ENCODE results near the gene AMIGO3.

AMIGO3 gene

GRCh38 chr3:49759226-49759625, 39.7 kb upstream of the AMIGO3 start:
- Histone ChIP-seq H4K20me1 (ENCODE audit: insufficient read depth, low read length) (peaks cover 41% of the 10 kb centered on the region; the same call in 1 of the 2 replicates), H3K4me1 (ENCODE audit: insufficient read depth, low read length) (no peaks in the 10 kb centered on the region), H3K4me2 (ENCODE audit: insufficient read depth, low read length) (no peak overlapping the region), H3K9ac (ENCODE audit: low read depth, low read length) (no peak overlapping the region), H3K27ac (ENCODE audit: low read length) (no peak overlapping the region), H3K9me3 (ENCODE audit: insufficient read depth, low read length, severe bottlenecking) (no peaks in the 10 kb centered on the region), H3K79me2 (ENCODE audit: insufficient read depth, low read length) (peaks cover 90% of the 10 kb centered on the region), H3K27me3 (ENCODE audit: insufficient read depth, low read length, poor library complexity) (no peaks in the 10 kb centered on the region), H2AFZ (ENCODE audit: low read depth, low read length) (no peak overlapping the region), H3K36me3 (ENCODE audit: insufficient read depth, low read length) (peaks cover 3% of the 10 kb centered on the region; the same call in 1 of the 2 replicates), H3K4me3 (ENCODE audit: low read depth in 1 of 2, low read length in 2 of 2) (no peak overlapping the region)
- TF ChIP-seq EZH2 (IDR thresholded peaks at IDR 0.05; ENCODE audit: borderline replicate concordance, low read depth, low read length, severe bottlenecking): no peak
- TF ChIP-seq, protein P1, sequence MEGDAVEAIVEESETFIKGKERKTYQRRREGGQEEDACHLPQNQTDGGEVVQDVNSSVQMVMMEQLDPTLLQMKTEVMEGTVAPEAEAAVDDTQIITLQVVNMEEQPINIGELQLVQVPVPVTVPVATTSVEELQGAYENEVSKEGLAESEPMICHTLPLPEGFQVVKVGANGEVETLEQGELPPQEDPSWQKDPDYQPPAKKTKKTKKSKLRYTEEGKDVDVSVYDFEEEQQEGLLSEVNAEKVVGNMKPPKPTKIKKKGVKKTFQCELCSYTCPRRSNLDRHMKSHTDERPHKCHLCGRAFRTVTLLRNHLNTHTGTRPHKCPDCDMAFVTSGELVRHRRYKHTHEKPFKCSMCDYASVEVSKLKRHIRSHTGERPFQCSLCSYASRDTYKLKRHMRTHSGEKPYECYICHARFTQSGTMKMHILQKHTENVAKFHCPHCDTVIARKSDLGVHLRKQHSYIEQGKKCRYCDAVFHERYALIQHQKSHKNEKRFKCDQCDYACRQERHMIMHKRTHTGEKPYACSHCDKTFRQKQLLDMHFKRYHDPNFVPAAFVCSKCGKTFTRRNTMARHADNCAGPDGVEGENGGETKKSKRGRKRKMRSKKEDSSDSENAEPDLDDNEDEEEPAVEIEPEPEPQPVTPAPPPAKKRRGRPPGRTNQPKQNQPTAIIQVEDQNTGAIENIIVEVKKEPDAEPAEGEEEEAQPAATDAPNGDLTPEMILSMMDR (IDR thresholded peaks at IDR 0.05; ENCODE audit: borderline replicate concordance, extremely low read depth, low read length, poor library complexity, severe bottlenecking): no peak
- no peak for DNase-seq
- no peak for ATAC-seq (ENCODE audit: insufficient read depth, low read depth)

DNA sequence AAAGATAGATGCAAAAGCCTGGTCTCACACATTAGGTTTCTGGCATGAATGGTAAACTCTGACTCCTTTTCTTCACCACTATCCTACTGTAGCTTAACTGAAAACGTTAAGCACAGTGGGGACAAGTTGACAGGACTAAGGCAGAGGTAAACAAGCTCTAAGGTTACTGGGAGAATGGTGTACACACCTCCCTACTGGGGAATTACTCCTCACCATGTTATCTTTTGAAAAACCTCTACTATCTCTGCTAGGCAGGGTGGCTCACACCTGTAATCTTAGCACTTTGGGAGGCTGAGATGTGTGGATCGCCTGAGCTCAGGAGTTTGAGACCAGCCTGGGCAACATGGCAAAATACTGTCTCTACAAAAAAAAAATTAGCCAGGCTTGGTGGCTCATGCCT, 37.7 kb upstream of the AMIGO3 start:
- Histone ChIP-seq H3K4me1 (ENCODE audit: insufficient read depth, low read length) (no peaks in the 10 kb centered on the region), H3K4me2 (ENCODE audit: insufficient read depth, low read length) (no peak overlapping the region), H3K36me3 (ENCODE audit: insufficient read depth, low read length) (peaks cover 3% of the 10 kb centered on the region; the same call in 1 of the 2 replicates), H3K4me3 (ENCODE audit: low read depth in 1 of 2, low read length in 2 of 2) (no peak overlapping the region), H3K9ac (ENCODE audit: low read depth, low read length) (no peak overlapping the region), H4K20me1 (ENCODE audit: insufficient read depth, low read length) (peaks cover 41% of the 10 kb centered on the region; the same call in 1 of the 2 replicates), H3K9me3 (ENCODE audit: insufficient read depth, low read length, severe bottlenecking) (no peaks in the 10 kb centered on the region), H3K79me2 (ENCODE audit: insufficient read depth, low read length) (peaks cover 93% of the 10 kb centered on the region), H3K27me3 (ENCODE audit: insufficient read depth, low read length, poor library complexity) (no peaks in the 10 kb centered on the region), H2AFZ (ENCODE audit: low read depth, low read length) (no peak overlapping the region), H3K27ac (ENCODE audit: low read length) (no peak overlapping the region)
- no peak for TF ChIP-seq EZH2 (IDR thresholded peaks at IDR 0.05; ENCODE audit: borderline replicate concordance, low read depth, low read length, severe bottlenecking)
- TF ChIP-seq, protein P1 (IDR thresholded peaks at IDR 0.05; ENCODE audit: borderline replicate concordance, extremely low read depth, low read length, poor library complexity, severe bottlenecking): no peak
- ATAC-seq (ENCODE audit: insufficient read depth, low read depth): no peak
- DNase-seq: no peak

DNA sequence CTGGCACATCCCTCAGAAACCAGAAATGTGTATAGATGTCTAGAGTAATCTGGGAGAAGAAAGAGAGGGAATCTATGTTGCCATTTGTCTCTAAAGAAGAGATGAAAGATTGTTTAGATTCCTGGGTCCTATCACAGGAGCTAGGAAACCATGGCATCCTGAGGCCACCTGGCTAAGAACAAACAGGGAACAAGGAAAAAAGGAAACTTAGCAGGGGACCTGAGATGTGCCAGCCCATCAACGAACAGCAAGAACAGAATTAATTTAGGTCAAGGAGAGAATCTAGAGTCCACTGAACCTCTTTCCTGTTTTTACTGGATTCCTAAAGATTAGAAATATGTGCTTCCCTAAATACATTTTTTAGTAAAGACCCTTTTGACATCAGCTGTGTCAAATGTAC, 36.6 kb upstream of the AMIGO3 start:
- Histone ChIP-seq H2AFZ (ENCODE audit: low read depth, low read length) (no peak overlapping the region), H3K27ac (ENCODE audit: low read length) (no peak overlapping the region), H3K4me3 (ENCODE audit: low read depth in 1 of 2, low read length in 2 of 2) (no peak overlapping the region), H3K9me3 (ENCODE audit: insufficient read depth, low read length, severe bottlenecking) (no peaks in the 10 kb centered on the region), H3K27me3 (ENCODE audit: insufficient read depth, low read length, poor library complexity) (no peaks in the 10 kb centered on the region), H3K36me3 (ENCODE audit: insufficient read depth, low read length) (peaks cover 3% of the 10 kb centered on the region; the same call in 1 of the 2 replicates), H4K20me1 (ENCODE audit: insufficient read depth, low read length) (peaks cover 34% of the 10 kb centered on the region; the same call in 1 of the 2 replicates), H3K4me1 (ENCODE audit: insufficient read depth, low read length) (no peaks in the 10 kb centered on the region), H3K4me2 (ENCODE audit: insufficient read depth, low read length) (no peak overlapping the region), H3K79me2 (ENCODE audit: insufficient read depth, low read length) (peaks cover 95% of the 10 kb centered on the region), H3K9ac (ENCODE audit: low read depth, low read length) (no peak overlapping the region)
- DNase-seq (no peak), ATAC-seq (ENCODE audit: insufficient read depth, low read depth) (no peak)
- no peak for TF ChIP-seq EZH2 (IDR thresholded peaks at IDR 0.05; ENCODE audit: borderline replicate concordance, low read depth, low read length, severe bottlenecking)
- TF ChIP-seq, protein P1 (IDR thresholded peaks at IDR 0.05; ENCODE audit: borderline replicate concordance, extremely low read depth, low read length, poor library complexity, severe bottlenecking): no peak
